ENCODE results near the gene MRGPRG.
"Not testable (repeated sequence)": the region's sequence is repeated elsewhere in the genome, so short reads cannot be mapped to it uniquely, and the experiment has no call there.

MRGPRG gene

GRCh38 chr11:3218483-3219280, at the start of gene MRGPRG:
TSS of gene MRGPRG (minus strand) at chr11:3218813. CDS start at chr11:3218813, 0 bp downstream.
- no peak for DNase-seq (ENCODE audit: low spot score)

GRCh38 chr11:3262548-3262947, 43.9 kb upstream of the MRGPRG start:
- not testable (repeated sequence) for DNase-seq (ENCODE audit: low spot score)

- not testable (repeated sequence) for DNase-seq (ENCODE audit: low spot score)
These were observed 43.2 kb upstream of the MRGPRG start for GRCh38 chr11:3261831-3262230.

- not testable (repeated sequence) for DNase-seq (ENCODE audit: low spot score)
These were observed 38.9 kb upstream of the MRGPRG start for GRCh38 chr11:3257509-3257908.

GRCh38 chr11:3255241-3255640, 36.6 kb upstream of the MRGPRG start:
- not testable (repeated sequence) for DNase-seq (ENCODE audit: low spot score)

GRCh38 chr11:3254773-3255172, 36.2 kb upstream of the MRGPRG start:
- DNase-seq (ENCODE audit: low spot score) = not testable (repeated sequence)

- DNase-seq (ENCODE audit: low spot score) = no peak
These were observed 26.5 kb upstream of the MRGPRG start for GRCh38 chr11:3245071-3245470.

- DNase-seq (ENCODE audit: low spot score) = no peak
These were observed 25.3 kb upstream of the MRGPRG start for GRCh38 chr11:3243880-3244279.

- DNase-seq (ENCODE audit: low spot score) = no peak
These were observed 18.5 kb upstream of the MRGPRG start for GRCh38 chr11:3237119-3237518.

GRCh38 chr11:3234846-3235245, 16.2 kb upstream of the MRGPRG start:
- no peak for DNase-seq (ENCODE audit: low spot score)

GRCh38 chr11:3232956-3233355, 14.3 kb upstream of the MRGPRG start:
- DNase-seq (ENCODE audit: low spot score) = no peak

GRCh38 chr11:3231851-3232744, 13.5 kb upstream of the MRGPRG start, which contains the start of gene MRGPRE:
TSS of gene MRGPRE (minus strand) at chr11:3232417. CDS start at chr11:3228799, 3,618 bp downstream.
- DNase-seq (ENCODE audit: low spot score) = no peak

- DNase-seq (ENCODE audit: low spot score) = no peak
These were observed 12.9 kb upstream of the MRGPRG start for GRCh38 chr11:3231550-3231850.

GRCh38 chr11:3230636-3231549, 12.3 kb upstream of the MRGPRG start:
- no peak for DNase-seq (ENCODE audit: low spot score)

GRCh38 chr11:3229673-3230630, 11.3 kb upstream of the MRGPRG start:
- DNase-seq (ENCODE audit: low spot score) = no peak

- DNase-seq (ENCODE audit: low spot score) = no peak
These were observed 9.8 kb upstream of the MRGPRG start for GRCh38 chr11:3228445-3228829.

- no peak for DNase-seq (ENCODE audit: low spot score)
These were observed 9.2 kb upstream of the MRGPRG start for GRCh38 chr11:3227568-3228444.

- no peak for DNase-seq (ENCODE audit: low spot score)
These were observed 8.4 kb upstream of the MRGPRG start for GRCh38 chr11:3226846-3227567.

Measured in HuH-7 (cell line).